HepG2 (cell line): Measurements from ENCODE around the gene NUTF2.

Experiments
- ATAD3A ChIP-seq: sonication (generic); formaldehyde crosslinking; IDR thresholded peaks from 2 replicates; pipeline ENCODE4 v1.4.0; 2020; ENCODE audit warnings: missing genetic modification reagents
- CEBPB ChIP-seq: IDR thresholded peaks from 2 replicates; pipeline ENCODE4 v1.6.1; 2011; ENCODE audit warnings: low read depth, low read length, improper control_type of control experiment, borderline replicate concordance
- CTCF ChIP-seq: sonication (generic); formaldehyde crosslinking; IDR thresholded peaks from 2 replicates; pipeline ENCODE4 v1.5.0; 2020; ENCODE audit warnings: mild to moderate bottlenecking, missing genetic modification reagents, moderate library complexity
- EZH2 ChIP-seq: conservative IDR thresholded peaks from 2 replicates; pipeline ENCODE4 v1.6.1; 2012; ENCODE audit warnings: mild to moderate bottlenecking, low read depth, low read length, moderate library complexity
- FOXM1 ChIP-seq: sonication (generic); formaldehyde crosslinking; IDR thresholded peaks from 2 replicates; pipeline ENCODE4 v1.5.0; 2020; ENCODE audit warnings: missing genetic modification reagents
- GABPA ChIP-seq, 2 experiments: IDR thresholded peaks; 2 replicates each; pipeline ENCODE4 v1.6.1; 2011 to 2016; ENCODE audit warnings: low read depth in 2 of 2, low read length in 1 of 2, missing biosample characterization in 1 of 2, missing genetic modification characterization in 1 of 2
- MYNN ChIP-seq: sonication (generic); formaldehyde crosslinking; IDR thresholded peaks from 2 replicates; pipeline ENCODE4 v1.4.0; 2020; ENCODE audit warnings: mild to moderate bottlenecking, low read depth, missing genetic modification reagents
- SMAD3 ChIP-seq: sonication (generic); formaldehyde crosslinking; IDR thresholded peaks from 2 replicates; pipeline ENCODE4 v1.4.0; 2020; ENCODE audit warnings: missing genetic modification reagents
- ZBTB33 ChIP-seq: sonication (generic); formaldehyde crosslinking; IDR thresholded peaks from 2 replicates; pipeline ENCODE4 v1.4.0; 2020; ENCODE audit warnings: missing genetic modification reagents
- ZNF274 ChIP-seq: sonication (generic); formaldehyde crosslinking; IDR thresholded peaks from 2 replicates; pipeline ENCODE4 v1.5.1; 2020; ENCODE audit warnings: mild to moderate bottlenecking, missing genetic modification reagents
- ZNF574 ChIP-seq: sonication (generic); formaldehyde crosslinking; IDR thresholded peaks from 2 replicates; pipeline ENCODE4 v1.4.0; 2020; ENCODE audit warnings: missing genetic modification reagents
- ZNF639 ChIP-seq: conservative IDR thresholded peaks from 2 replicates; pipeline ENCODE4 v1.6.1; 2018; ENCODE audit warnings: missing genetic modification reagents
- ZNF766 ChIP-seq: sonication (generic); formaldehyde crosslinking; IDR thresholded peaks from 2 replicates; pipeline ENCODE4 v1.5.0; 2020; ENCODE audit warnings: missing genetic modification reagents, borderline replicate concordance

GRCh38 chr16:67855789-67856188, 9.1 kb downstream of the NUTF2 start:
- TF ChIP-seq ZNF639, result no peak
- no peak for TF ChIP-seq GABPA (IDR thresholded peaks at IDR 0.05; ENCODE audit: low read depth, low read length)
- no peak for TF ChIP-seq GABPA (CRISPR knock-in tag; IDR thresholded peaks at IDR 0.05; ENCODE audit: low read depth)
- no peak for TF ChIP-seq ZBTB33 (CRISPR knock-in tag)
- no peak for TF ChIP-seq MYNN (CRISPR knock-in tag)
- no peak for TF ChIP-seq CTCF
- no peak for TF ChIP-seq SMAD3
- TF ChIP-seq EZH2, result no peak
- TF ChIP-seq CEBPB, result no peak
- TF ChIP-seq ZNF274 (CRISPR knock-in tag), result no peak
- no peak for TF ChIP-seq ZNF766 (CRISPR knock-in tag)
- TF ChIP-seq ZNF574 (CRISPR knock-in tag), result no peak
- no peak for TF ChIP-seq ATAD3A (CRISPR knock-in tag)
- no peak for TF ChIP-seq FOXM1 (CRISPR knock-in tag)
